Esophagus muscularis mucosa (tissue), 3 donors: ENCODE data around the gene ACOXL.

Experiments used
- POLR2A ChIP-seq: fragments of 450-650 bp; IDR thresholded peaks from one replicate; pipeline ENCODE4 v1.6.1; 2017; ENCODE audit warnings: antibody characterized with exemption, moderate library complexity, mild to moderate bottlenecking, low read depth
- TF ChIP-seq, protein P1 (sequence below), 3 experiments: fragments of 200-600 bp in 2 of 3; fragments of 450-650 bp in 1 of 3; sonication (generic) in 2 of 3; IDR thresholded peaks; one replicate each; pipeline ENCODE4 v1.5.1; 2017 to 2019; ENCODE audit warnings: antibody characterized with exemption in 3 of 3, mild to moderate bottlenecking in 2 of 3, moderate library complexity in 1 of 3

DNA sequence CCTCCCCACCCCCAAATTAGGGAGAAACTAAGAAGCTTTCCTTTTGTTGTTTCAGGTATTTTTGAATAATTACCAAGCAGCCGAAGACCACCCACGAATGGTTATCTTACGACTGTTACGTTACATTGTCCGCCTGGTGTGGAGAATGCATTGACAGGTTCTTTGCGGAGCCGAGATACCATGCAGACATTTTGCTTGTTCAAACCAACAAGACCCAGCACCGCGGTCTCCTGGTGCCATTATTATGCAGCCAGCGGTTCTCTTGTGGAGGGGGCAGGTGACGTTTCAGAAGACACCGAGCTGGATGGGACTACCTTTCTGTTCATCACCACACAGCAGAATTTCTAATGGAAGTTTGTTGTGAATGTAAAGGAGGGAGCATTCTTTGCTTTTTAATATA is 431.7 kb downstream of the ACOXL start:
- no peak for TF ChIP-seq POLR2A
- TF ChIP-seq, protein P1, sequence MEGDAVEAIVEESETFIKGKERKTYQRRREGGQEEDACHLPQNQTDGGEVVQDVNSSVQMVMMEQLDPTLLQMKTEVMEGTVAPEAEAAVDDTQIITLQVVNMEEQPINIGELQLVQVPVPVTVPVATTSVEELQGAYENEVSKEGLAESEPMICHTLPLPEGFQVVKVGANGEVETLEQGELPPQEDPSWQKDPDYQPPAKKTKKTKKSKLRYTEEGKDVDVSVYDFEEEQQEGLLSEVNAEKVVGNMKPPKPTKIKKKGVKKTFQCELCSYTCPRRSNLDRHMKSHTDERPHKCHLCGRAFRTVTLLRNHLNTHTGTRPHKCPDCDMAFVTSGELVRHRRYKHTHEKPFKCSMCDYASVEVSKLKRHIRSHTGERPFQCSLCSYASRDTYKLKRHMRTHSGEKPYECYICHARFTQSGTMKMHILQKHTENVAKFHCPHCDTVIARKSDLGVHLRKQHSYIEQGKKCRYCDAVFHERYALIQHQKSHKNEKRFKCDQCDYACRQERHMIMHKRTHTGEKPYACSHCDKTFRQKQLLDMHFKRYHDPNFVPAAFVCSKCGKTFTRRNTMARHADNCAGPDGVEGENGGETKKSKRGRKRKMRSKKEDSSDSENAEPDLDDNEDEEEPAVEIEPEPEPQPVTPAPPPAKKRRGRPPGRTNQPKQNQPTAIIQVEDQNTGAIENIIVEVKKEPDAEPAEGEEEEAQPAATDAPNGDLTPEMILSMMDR (IDR thresholded peaks at IDR 0.05): no peak
